T-helper 2 cell treated with Interferon-gamma antibody and Interleukin-4, amounts not matched to agents 100 ng/mL and 5 ng/mL, for 36 hours (primary cell): ENCODE measurements around the gene TTC6. TPM values are rescaled to one million over a fixed set of nuclear protein-coding genes. Genes with fewer than 3 reads are reported as not detected.

ENCODE experiments used
- intact Hi-C: fragments of 100-400 bp; cut with micrococcal nuclease; formaldehyde crosslinking; loops from one replicate; pipeline ENCODE4 v1.15.1; 2023
- total RNA-seq: library from RNA; stranded (reverse); gene quantifications from 2 replicates; pipeline ENCODE4 v1.2.3, GENCODE V29; 2022

TTC6 gene
- total RNA-seq, 1 donor from 2014 or later, result not detected

DNA sequence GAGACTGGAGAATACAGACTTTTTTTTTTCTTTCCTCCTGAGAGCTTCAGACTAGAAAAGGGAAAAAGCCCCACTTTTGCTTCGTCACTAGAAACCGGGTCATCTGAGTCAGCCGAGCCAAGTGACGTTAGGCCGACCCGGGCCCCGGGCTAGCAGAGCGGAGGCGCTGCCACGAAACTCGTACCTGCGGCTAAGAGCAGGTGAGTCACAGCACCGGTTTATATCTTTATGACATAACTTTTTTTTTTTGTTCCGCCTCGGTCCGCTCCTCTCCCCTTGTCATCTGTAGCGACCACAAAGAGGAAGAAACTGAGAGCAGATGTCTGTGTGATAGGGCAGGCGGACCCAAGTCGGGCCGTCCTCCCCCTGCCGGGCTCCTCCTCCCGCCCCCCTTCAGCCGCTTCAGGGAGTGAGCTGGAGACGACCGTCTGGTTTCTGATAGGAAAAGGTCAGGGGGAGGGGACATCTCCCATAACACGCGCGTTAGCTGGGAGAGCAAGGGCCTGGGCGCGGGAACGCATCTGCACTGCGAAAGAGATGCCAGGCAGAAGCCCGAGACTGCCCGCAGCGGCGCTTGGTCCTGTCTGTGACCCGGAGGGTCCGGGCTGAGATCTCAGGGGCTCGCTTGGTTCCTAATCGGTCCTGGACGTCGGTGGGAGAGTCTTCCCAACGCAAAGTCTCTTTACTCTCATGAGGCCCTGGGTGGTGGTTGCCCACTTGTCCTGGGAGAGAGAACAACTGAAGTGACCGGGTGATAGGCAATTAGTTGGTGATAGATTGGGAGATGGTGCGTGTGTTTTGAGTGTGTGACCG, 586 bp downstream of the TTC6 start:
- intact Hi-C loops, result loop anchor here (2.0 to 5.0 kb wide), 4 partner anchors 13 to 1084 kb away; no protein-coding TSS in a partner anchor

DNA sequence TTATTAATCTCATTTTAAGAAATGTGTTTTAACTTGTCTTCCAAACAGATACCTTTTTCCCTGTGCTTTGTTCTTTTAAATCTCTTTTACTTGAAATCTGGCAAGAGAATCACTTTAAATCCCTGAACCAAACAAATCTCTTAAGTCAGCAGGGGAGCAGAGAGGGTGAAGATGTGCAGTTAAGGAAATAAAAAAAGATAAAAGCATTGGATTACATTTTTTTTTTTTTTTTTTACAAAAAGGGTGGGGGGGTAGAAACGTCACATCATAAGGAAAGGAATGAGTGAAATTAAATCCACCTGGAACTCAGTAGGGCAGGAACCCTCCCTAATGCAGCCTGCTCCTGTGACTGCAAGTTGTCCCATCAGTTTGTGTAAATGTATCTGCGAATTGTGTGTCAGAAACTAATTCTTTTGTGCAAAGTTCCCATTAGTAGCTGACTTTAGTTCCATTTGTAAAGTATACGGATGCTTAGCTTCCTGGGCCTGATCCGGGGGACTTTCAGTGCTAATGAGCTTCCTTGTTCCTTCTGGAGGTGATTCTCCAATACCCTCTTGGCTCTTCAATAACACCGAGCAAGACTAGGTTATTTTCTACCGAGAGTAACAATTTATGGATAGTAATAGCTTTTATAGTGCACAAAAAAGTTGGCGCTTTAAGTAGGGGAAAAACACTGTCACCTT, 1.5 kb downstream of the TTC6 start:
- intact Hi-C loops, result loop anchor here (2.0 to 5.0 kb wide), 4 partner anchors 14 to 1085 kb away; no protein-coding TSS in a partner anchor

DNA sequence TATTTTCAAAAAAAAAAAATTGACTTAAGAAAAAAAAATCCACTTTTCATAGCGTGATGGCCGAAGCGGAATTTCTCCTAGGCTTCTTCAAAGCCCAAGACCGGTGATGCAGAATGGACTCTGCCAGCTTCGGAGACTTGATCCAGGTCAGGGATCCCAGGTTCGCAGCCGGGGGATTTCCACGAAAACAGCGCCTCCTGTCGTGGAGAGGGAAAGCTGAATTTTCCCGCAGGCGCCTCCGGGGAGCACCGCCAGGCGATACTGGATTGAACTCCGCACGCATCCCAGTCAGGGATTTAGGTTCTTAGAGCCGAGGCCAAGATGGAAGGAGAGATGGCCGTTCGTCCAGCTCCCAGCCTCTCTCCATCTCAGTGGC, 2.1 kb downstream of the TTC6 start:
- intact Hi-C loops, result loop anchor here (2.0 to 5.0 kb wide), 4 partner anchors 15 to 1085 kb away; no protein-coding TSS in a partner anchor

DNA sequence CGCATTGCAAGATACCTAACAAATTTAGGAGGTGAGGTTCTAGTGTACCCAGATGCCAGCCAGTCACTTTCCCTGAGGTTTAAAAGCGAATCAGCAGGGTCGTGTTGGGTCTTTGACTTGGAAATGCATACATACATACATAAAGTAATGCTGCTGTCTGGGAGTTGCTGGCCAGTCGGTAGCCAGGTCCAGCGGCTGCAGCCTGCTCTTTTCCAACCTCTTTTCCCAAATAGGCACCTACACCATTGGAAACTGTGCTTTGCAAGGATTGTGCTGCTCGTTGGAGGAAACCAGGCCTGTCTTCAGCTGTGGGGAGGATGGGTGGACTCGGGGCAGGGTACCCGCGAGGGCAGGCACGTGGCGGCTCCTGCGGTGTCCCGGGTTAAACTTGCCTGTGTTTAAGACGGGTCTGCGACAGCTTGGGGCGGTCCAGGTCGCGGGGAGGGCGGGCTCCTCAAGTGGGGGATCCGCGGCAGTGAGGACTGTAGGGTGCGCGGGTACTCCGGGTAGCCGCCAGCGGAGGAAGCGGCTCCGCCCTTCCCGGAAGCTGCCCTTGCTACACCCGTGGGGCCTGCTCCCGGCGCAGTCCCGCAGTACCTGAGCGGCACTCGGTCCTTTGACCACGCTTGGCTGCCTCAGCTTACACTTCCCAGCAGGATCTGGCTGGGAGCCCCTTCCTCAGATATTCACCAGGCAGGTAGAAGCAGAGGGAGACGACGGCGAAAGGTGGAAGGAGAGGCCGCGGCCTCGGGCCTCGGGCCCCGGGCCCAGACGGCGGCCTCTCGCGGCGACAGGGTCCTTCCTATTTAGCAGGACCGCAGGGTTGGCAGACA, 2.7 kb downstream of the TTC6 start:
- intact Hi-C loops, result loop anchor here (2.0 to 5.0 kb wide), 4 partner anchors 15 to 1086 kb away; no protein-coding TSS in a partner anchor

DNA sequence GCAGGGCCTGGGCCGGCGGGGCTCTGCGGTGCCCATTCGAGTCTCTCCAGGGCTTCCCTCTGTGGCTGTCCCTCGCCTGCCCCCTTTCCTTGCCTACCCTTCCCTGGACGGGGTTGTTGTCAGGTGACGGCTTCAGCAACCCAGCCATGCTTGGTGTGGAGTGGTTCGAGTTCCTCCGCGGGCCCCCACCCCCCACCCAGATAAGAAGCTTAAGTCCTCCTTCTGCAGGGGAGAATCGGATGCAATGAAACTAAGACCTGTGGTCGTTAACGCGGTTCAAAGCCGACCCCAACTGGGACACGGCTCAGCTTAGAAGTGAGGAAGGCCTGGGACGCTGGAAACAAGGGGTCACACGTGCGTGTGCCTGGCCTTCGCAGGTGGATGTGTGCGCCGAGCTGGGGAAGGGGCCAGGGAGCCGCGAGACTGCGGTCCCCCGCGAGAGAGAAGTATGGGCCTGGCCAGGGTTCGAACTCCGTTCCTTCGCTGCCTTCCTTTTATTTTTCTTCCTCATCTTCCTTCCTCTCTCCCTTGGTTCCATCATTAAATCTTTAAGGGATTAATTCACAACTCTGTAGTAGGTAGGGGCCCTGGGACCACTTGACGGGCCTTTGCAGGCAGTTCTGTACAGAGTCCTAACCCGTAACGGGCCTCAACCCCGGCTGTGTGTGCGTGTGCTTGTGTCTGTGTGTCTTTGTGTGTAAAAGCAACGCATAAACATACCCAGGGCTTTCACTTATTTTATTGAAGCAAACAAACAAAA, 3.5 kb downstream of the TTC6 start:
- intact Hi-C loops, result loop anchor here (5.0 kb wide), 3 partner anchors 273 to 1087 kb away; no protein-coding TSS in a partner anchor

DNA sequence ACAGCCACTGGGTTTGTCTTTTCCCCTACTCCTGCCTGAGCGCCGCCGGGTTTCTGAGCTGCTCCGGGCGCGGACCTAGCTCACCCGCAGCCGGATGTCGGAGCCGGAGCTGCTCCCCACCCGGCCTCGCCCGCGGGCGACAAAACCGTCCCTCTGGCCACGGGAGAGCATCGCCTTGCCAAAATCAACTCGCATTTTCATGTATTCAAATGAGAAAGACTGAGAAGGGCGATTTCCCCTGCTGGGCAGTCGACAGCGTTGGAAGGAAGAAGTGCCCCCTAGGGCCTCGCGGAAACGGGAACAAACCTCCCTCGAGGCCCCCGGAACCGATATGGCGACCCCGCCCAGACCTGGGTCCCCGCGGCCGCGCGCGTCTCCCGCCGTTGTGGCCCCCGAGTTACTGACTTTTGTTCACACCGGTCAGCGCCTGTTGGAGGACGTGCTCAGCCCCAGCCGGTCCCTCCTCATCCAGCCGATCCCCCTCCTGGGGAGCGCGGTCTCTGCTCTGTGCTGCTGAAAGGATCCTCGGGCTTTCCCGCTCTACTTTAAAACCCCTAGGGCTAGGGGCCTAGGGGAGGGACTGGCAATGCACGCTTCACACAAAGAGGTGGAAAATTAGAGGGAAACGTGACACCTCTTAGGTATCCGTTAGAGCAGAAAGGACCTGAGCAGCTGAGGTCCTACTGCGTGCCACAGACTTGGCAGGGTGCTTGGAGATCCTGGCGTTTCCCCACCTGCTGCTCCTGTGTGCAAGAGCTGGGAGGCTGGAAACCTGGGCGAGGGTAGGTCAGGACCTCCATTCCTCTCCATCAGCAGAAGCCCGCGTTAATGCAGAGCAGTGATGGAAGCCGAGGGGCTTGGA, 4.3 kb downstream of the TTC6 start:
- intact Hi-C loops, result loop anchor here (5.0 kb wide), 3 partner anchors 273 to 1087 kb away; no protein-coding TSS in a partner anchor

DNA sequence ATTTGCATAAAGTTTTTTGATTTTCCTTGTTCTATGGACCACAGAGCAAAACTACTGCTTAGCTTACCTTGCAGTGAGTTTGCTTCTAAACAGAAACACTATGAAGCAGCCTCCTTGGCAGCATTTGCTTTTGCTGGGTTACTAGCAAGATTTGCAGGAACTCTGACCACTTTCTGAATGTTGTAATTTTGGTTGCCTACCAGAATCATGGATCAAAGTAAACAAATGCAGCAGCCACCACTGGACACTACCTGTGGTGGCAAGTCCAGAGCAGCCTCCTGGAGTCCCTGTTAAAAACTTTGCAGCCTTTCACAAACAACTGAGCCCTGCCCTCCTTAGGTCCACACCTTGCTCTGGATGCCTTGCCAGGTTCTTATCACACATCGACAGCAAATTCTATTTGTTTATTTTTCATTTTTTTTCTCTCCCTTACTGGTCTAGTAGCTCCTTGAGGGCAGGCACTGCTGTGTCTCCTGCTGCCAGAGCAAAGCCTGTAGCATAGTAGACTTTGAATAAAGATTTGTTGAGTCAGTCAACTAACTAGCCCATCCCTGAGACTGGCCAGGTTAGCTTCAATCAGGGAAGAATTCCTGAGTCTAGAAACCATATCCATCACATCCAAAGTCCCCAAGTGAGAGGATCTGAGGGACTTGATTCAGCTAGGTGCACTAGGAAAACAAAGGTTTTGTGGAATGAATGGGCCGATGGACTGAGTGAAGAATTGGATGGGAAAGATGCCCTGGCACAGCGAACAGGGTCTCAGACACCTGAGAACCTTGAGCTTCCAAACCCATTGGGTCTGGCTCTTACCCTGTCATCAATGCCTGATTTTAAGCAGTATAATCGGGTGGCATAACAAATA, 5.7 kb downstream of the TTC6 start:
- intact Hi-C loops, result no loop called here

DNA sequence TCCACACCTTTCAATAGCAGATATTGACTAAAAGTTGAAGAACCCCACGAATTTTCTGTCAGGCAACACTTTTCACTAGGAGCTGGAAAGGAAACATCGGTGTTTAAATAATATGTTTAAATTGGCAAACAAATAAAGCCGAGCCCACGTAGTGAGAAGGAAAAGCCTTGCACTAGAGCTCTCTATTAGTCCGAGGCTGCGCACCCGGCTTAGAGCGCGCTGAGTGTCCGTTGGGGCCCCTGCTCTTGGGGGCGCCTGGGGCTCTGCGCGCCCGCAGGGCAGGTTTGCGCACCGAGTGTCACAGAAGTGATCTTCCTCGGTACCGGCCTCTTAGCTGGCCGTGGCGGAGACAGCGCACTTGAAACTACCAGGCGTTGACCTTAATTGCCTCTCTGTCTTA, 6.4 kb downstream of the TTC6 start:
- intact Hi-C loops, result no loop called here

DNA sequence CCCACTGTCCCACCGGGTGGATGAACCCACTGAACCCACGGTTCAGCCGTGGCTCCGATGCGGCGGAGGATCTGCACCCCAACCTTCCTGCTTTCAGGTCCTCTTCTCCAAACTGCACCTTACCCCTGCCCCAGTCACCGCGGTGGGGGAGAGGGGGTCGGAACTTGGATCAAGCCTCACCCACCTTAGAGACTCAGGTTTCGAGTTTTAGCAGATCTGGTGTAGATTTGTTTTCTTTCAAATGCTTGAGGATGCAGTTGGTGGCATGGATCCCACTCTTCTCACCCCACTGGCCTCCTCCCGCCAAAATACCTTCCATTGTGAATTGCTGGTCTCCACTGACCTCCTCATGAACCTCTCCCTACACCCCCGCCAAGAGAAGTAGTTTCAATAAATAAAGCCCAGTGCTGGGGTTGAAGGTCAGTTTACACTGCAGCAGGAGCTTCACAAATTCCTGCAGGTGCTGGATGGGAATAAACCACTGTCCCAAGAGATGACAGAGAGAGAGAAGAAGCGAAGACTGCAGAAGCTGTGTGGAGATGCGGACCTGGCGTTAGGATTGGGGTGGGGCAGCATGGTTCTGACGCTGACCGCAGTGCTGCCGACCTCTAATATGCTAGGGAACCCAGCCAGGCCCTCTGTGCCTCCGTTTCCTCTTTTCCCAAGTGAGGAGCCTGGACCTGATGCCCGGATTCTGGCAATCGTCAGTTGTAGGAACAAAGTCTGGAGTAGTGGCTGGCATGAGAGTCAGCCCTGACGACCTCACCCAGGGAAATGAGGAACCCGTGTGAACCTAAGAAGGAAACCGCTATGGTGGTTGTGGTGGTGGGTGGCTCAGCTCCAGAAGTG, 7.4 kb downstream of the TTC6 start:
- intact Hi-C loops, result no loop called here

DNA sequence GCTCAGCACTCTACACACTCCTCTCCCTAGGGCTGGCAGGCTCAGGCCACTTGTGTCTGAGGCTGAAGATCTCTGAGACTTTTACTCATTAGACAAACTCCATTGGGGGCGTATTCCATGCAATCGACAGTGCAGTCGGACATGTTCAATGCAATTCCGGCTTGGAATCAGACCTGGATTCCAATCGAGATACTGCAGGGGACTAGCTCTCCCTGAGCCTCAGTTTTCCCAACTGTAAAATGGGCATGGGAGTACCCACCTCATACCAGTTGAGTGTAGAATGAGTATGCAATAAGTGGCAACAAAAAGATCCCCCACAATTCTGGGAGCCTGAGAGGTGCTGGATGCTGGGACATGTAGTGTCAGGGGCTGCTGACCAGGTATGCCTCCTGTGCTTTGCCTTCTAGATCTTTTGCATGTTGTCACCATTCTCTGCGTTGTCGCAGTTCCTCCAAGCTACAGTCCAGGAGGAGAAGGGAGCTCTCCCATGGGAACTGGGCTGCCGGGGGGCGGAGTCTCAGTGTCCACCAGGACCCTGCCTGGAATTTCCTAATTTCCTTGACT, 8.3 kb downstream of the TTC6 start:
- intact Hi-C loops, result no loop called here

DNA sequence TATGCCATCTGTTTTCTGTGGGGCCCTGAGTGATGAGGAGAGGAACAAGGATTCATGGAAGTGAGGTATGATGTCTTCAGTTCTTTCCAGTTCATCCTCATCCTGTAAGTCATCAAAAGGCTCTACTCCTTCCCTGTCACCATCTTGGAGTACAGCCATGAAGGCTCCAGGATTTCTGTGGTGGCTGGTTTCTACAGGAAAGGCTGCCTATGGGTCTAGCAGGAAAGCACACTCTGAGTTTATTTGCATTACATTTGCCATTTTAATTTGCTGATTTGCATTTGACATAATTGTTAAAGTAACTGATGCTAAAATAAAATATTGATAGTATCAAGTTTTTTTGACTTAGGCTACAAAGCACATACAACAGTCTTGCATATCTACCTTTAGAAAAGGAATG, 11.2 kb downstream of the TTC6 start:
- intact Hi-C loops, result no loop called here

DNA sequence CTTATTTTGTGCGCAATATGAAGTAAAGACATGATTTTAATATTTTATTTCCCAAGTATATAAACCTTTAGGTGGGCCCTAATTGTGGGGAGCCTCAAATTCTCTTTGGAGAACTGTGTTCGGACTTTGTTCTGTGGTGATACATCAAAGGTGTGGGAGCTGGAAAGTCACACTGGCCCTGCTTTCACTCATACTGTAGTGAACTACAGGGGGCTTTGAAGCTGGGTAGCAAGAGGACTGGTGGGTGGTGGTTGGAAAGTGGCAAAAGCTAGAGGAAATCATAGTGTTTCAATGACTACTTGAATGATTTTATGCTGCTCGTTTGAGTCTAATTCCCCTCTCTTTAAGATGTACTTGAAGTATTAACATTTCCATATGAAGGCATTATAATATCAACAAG, 13.2 kb downstream of the TTC6 start:
- intact Hi-C loops, result no loop called here

DNA sequence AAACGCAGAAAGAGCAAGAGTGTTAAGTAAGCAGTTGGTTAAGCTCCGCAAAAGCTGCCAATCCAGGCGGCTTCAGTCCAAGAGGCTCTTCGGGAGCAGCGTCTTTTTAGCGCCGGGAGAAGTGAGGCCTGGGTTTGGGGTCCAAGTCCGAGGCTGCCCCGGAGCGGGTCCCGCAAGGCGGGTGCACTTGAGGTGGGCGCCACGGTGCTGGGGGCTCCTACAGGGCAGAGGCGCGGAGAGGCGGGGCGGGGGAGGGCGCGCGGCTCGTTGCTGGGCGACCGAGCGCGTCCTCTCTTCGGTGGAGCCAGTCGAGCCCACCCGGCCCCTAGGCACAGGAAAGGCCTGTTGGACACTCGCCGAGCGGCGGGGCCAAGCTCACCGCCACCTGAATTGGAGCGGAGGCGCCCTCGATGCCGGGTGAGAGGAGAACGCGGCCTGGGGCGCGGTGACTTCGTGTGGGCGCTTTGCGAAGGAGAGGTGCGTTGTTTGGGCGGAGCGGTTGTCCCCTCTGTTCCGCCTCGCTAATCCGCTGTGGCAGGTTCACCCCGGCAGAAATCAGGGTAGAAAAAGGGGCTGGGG, 15.6 kb downstream of the TTC6 start:
- intact Hi-C loops, result no loop called here

DNA sequence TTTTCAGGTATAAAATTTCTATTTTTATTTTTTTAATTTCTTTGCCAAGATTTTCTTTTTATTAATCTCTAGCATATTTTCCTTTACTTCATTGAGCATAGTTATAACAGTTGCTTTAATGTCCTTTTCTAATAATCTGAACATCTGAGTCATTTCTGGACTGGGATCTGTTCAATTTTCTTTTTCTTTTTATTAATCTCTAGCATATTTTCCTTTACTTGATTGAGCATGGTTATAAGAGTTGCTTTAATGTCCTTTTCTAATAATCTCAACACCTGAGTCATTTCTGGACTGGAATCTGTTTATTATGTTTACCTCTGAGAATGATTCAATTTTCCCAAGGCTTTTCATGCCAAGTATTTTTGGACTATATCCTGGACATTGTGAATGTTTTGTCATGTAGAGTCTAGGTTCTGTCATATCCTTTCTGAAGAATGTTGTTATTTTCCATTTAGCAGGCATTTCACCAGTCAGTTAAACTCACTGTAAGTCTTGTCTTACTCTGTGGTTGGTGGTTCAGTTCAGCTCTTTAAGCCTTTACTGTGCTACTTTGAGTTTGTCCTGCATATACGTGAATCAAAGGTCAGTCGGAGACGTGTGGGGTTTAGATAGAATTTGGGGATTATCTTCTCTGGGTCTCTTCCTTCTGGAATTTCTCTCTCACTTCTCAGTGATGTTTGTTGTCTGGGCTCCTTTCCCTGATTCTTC, 20.3 kb downstream of the TTC6 start:
- intact Hi-C loops, result no loop called here

DNA sequence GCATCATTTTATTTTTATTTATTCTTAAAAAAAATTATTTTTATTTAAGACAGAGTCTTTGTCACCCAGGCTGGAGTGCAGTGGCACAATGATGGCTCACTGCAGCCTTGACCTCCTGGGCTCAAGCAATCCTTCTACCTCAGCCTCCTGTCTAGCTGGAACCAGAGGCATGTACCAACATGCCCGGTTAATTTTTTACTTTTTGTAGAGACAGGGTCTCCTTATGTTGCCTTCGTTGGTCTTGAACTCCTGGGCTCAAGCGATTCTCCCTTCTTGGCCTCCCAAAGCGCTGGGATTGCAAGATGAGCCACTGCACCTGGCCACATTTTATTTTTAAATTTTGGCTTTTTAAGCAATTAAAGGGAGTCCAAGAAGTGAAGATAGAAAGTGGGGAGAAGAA, 21.4 kb downstream of the TTC6 start:
- intact Hi-C loops, result no loop called here

DNA sequence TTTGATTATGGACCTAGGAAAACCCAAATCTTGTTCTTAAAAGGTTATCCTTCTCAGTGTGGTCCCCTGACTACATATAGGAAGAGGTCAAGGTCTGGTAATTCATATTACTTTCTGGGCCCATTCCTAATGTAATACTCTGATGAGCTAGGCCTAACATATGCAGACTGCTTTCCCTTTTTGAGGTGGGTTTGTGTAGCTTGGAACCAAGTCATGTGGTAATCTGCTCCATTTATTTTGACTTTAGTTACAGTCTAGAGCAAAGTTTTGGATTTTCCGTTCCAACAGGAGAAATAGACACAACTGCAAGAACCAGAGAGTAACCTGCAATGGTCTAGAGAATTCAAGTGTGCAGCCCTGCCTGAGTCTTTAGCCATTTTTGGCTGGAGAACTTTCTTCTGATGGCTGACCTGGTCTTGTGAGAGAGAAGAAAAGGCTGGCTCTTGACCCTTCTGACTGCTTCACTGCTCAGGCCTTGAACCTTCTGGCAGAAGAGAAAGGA, 22.5 kb downstream of the TTC6 start:
- intact Hi-C loops, result no loop called here
